Gastroesophageal sphincter (tissue), 3 donors: ENCODE measurements around the gene ADAMTS19.

Experiments used
- POLR2A ChIP-seq, 2 donors: fragments of 450-650 bp; IDR thresholded peaks; one replicate each; pipeline ENCODE4 v1.6.1; 2017; ENCODE audit warnings: antibody characterized with exemption in 2 of 2, mild to moderate bottlenecking in 2 of 2, moderate library complexity in 1 of 2
- POLR2AphosphoS5 ChIP-seq: sonication (generic); formaldehyde crosslinking; IDR thresholded peaks from one replicate; pipeline ENCODE4 v1.6.1; 2017; ENCODE audit warnings: antibody characterized with exemption
- TF ChIP-seq, protein P1 (sequence below), 4 experiments: fragments of 200-600 bp in 2 of 4; fragments of 450-650 bp in 2 of 4; sonication (generic) in 1 of 4; IDR thresholded peaks; one replicate each; pipeline ENCODE4 v1.5.1; 2017 to 2019; ENCODE audit warnings: antibody characterized with exemption in 4 of 4, mild to moderate bottlenecking in 2 of 4, moderate library complexity in 2 of 4

DNA sequence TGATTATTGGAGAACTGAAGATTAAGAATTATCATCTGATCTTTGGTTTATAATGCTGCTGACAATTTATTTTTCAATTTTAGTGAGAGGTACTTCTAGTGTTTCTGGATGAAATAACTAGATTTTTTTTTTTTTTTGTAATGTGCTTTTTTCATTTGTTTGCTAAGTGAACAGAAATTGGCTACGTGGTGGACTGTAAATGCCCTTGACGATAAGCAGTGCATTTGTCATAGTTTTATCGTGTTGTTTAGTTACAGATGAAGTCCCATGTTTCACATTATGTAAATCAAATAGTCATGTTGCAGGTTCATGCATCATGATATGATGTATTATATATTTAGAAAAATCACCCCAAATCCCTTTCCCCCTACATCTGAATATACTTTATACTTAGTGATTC lies 81.0 kb downstream of the ADAMTS19 start:
- no peak for TF ChIP-seq POLR2A (IDR thresholded peaks at IDR 0.05)
- TF ChIP-seq, protein P1, sequence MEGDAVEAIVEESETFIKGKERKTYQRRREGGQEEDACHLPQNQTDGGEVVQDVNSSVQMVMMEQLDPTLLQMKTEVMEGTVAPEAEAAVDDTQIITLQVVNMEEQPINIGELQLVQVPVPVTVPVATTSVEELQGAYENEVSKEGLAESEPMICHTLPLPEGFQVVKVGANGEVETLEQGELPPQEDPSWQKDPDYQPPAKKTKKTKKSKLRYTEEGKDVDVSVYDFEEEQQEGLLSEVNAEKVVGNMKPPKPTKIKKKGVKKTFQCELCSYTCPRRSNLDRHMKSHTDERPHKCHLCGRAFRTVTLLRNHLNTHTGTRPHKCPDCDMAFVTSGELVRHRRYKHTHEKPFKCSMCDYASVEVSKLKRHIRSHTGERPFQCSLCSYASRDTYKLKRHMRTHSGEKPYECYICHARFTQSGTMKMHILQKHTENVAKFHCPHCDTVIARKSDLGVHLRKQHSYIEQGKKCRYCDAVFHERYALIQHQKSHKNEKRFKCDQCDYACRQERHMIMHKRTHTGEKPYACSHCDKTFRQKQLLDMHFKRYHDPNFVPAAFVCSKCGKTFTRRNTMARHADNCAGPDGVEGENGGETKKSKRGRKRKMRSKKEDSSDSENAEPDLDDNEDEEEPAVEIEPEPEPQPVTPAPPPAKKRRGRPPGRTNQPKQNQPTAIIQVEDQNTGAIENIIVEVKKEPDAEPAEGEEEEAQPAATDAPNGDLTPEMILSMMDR (IDR thresholded peaks at IDR 0.05): no peak
- TF ChIP-seq POLR2AphosphoS5: no peak
